ENCODE data around the gene ITCH. TPM values are rescaled to one million over a fixed set of nuclear protein-coding genes. Genes with fewer than 3 reads are reported as not detected.

Gene ITCH
- total and polyA plus RNA-seq, 2 of the 8 experiments (the other 6 are each of a cell fraction or from before 2014, with no cell fraction given), result 3.9 to 45.2 TPM

DNA sequence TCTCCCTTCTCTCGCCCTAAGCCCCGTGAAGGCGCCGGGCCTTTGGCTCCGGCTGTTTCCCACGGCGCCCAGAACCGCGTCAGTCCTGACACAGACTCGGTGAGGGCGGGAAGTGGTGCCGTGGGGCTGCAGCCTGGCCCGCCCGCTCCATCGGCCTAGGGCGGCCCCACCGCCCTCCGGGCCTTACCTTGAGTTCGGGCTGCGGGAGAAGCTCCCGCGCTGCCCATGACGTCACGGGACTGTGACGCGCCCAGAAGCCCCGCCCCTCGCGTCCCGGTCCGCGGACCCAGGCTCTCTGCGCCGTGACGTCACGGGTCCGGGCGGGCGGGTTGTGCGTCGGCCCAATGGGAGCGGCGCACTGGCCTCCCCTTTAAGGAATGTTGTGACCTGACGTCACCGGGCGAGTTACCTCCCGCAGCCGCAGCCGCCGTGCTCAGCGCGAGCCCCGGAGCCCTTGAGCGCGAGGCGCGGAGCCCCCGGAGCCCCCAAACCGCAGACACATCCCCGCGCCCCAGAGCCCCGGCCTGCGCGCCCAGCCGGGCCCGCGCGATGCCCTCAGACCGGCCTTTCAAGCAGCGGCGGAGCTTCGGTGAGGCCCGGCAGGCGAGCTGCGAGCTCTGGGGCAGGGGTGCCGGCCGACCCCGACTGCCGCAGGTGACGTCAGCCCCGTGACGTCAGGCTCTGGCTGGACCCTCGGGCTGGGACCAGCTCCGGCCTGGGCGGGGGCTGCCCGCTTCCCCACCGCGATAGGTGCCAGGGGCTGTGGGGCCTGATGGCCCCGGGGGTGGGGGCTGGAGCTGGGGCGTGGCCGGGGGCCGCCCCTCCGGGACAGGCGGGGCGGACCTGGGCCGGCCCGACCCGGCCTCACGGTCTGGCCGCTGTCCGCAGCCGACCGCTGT is 195.5 kb downstream of the ITCH start, which contains the start of gene MAP1LC3A (continued):
- no peak for TF ChIP-seq MAFK (IDR thresholded peaks at IDR 0.05; ENCODE audit: low read depth, low read length)
- peak; percentile 81 for TF ChIP-seq KDM4A (IDR thresholded peaks at IDR 0.05; ENCODE audit: low read depth, low read length, severe bottlenecking)
- no peak for TF ChIP-seq CHD1 (IDR thresholded peaks at IDR 0.05; ENCODE audit: low read depth, low read length)
- no peak for TF ChIP-seq KDM5A (IDR thresholded peaks at IDR 0.05; ENCODE audit: low read length)
- no peak for TF ChIP-seq JUN (IDR thresholded peaks at IDR 0.05; ENCODE audit: low read depth, low read length)
- TF ChIP-seq BRCA1 (IDR thresholded peaks at IDR 0.05; ENCODE audit: low read depth, low read length), result no peak; the same call in 1 of the 2 replicates
- TF ChIP-seq NRF1 (IDR thresholded peaks at IDR 0.05; ENCODE audit: low read depth, low read length), result no peak
- 0 out of 2 replicates have a peak, but pooled peaks have one; percentile 21 for TF ChIP-seq YY1 (IDR thresholded peaks at IDR 0.05; ENCODE audit: low read depth, low read length)
- TF ChIP-seq SIX5 (IDR thresholded peaks at IDR 0.05; ENCODE audit: low read depth, low read length), result no peak
- TF ChIP-seq RBBP5 (IDR thresholded peaks at IDR 0.05; ENCODE audit: borderline replicate concordance, low read depth, low read length), result no peak; the same call in 1 of the 2 replicates
- no peak for TF ChIP-seq TCF12 (IDR thresholded peaks at IDR 0.05; ENCODE audit: low read depth, low read length)
- TF ChIP-seq TEAD4 (IDR thresholded peaks at IDR 0.05; ENCODE audit: low read depth, low read length), result peak; percentile 10; the same call in 1 of the 2 replicates
- TF ChIP-seq POLR2A (IDR thresholded peaks at IDR 0.05; ENCODE audit: control extremely low read depth in 1 of 2, low read depth in 2 of 2, low read length in 2 of 2), result peak in 1 of 2 experiments; percentile 59; a peak in 2 of 3 replicates
- no peak for TF ChIP-seq SIRT6 (IDR thresholded peaks at IDR 0.05; ENCODE audit: low read length)
- TF ChIP-seq RFX5 (IDR thresholded peaks at IDR 0.05; ENCODE audit: borderline replicate concordance, low read depth, low read length), result no peak
- TF ChIP-seq GTF2F1 (IDR thresholded peaks at IDR 0.05; ENCODE audit: borderline replicate concordance, low read depth, low read length), result no peak
- TF ChIP-seq TBP (IDR thresholded peaks at IDR 0.05; ENCODE audit: low read depth, low read length), result 0 out of 2 replicates have a peak, but pooled peaks have one; percentile 36
- TF ChIP-seq NANOG (IDR thresholded peaks at IDR 0.05; ENCODE audit: insufficient read depth, low read depth, low read length, poor library complexity, severe bottlenecking), result no peak
- no peak for TF ChIP-seq EGR1 (IDR thresholded peaks at IDR 0.05; ENCODE audit: borderline replicate concordance, low read depth, low read length)
- no peak for TF ChIP-seq EZH2 (IDR thresholded peaks at IDR 0.05; ENCODE audit: low read depth, low read length, severe bottlenecking)
- peak; percentile 56; the same call in 1 of the 2 replicates for TF ChIP-seq TAF1 (IDR thresholded peaks at IDR 0.05; ENCODE audit: low read depth, low read length)
- no peak for TF ChIP-seq SRF (IDR thresholded peaks at IDR 0.05; ENCODE audit: low read depth, low read length)
- TF ChIP-seq ASH2L (IDR thresholded peaks at IDR 0.05; ENCODE audit: low read length), result peak; percentile 81
- TF ChIP-seq, protein P1, sequence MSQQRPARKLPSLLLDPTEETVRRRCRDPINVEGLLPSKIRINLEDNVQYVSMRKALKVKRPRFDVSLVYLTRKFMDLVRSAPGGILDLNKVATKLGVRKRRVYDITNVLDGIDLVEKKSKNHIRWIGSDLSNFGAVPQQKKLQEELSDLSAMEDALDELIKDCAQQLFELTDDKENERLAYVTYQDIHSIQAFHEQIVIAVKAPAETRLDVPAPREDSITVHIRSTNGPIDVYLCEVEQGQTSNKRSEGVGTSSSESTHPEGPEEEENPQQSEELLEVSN (IDR thresholded peaks at IDR 0.05), result peak; percentile 42; the same call in 1 of the 2 replicates
- no peak for TF ChIP-seq CTBP2 (IDR thresholded peaks at IDR 0.05; ENCODE audit: borderline replicate concordance, insufficient read depth, insufficient read length, low read length)
